ENCODE measurements around the gene CD8A.
"Not testable (repeated sequence)": the region's sequence is repeated elsewhere in the genome, so short reads cannot be mapped to it uniquely, and the experiment has no call there.

DNA sequence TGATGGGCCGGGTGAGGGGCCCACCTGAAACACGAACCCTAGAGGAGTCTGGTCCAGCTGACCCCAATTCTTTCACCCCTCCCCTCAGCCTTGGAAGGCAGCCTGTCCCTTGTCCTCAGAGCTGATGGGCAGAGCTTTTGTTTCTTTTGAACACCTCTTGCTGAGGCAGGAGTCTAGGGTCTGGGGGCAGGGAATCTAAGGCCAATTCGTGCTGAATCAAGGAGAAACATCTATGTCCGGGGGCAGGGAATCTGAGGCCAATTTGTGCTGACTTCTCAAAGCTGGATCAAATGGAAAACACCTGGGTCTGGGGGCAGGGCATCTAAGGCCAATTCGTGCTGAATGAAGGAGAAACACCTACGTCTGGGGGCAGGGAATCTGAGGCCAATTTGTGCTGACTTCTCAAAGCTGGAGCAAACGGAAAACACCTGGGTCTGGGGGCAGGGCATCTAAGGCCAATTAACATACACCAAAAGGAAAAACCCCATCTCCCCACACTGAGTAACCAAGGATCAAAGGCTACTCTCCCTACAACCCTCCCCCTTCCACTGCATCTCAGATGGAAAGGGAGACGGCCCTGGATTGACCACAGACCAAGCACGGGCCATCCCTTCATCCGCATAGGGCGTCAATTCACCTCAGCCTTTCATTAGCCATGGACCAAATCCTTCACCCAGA lies 49.3 kb upstream of the CD8A start:
- not testable (repeated sequence) for TF ChIP-seq CTCF (conservative IDR thresholded peaks at IDR 0.05 in 1 of 2, IDR thresholded peaks at IDR 0.05 in 1 of 2; ENCODE audit: extremely low read depth in 1 of 2, insufficient read depth in 1 of 2, low read depth in 1 of 2, low read length in 2 of 2); EZH2 (IDR thresholded peaks at IDR 0.05; ENCODE audit: borderline replicate concordance, low read length)
